ENCODE data around the gene HOXC6. TPM values are rescaled to one million over a fixed set of nuclear protein-coding genes. Genes with fewer than 3 reads are reported as not detected.

The HOXC6 gene
- total RNA-seq, 2 experiments from 2014 or later = not detected

DNA sequence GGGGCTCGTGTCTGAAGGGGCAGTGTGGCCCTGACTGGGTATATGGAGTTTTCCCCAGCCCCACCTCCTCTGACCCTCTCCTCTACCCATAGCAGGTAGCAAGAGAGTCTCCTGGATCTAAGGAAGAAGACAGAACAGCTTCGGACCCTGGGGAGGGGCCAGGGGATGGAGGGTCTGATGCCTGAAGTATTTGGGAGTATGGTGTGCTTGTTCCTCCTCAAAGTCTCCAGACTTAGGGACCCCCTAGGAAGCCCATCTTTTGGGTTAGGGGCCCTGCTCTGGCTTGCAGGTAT lies 20.0 kb upstream of the HOXC6 start:
- peaks cover 29% of the 10 kb centered on the region for H3K4me1 Mint-ChIP-seq
- H3K4me3 Mint-ChIP-seq = no peak overlapping the region
- POLR2A ChIA-PET = interaction anchor here (1.1 kb wide), 1 partner anchor 183 kb away, joined by 4 read pairs; no protein-coding TSS in a partner anchor
- CTCF ChIA-PET = interaction anchor here (1.0 to 7.0 kb wide), 7 partner anchors 14 to 206 kb away, joined by 3 to 74 read pairs (median 12); partner anchors contain the start of genes HOXC10, HOXC5 and SMUG1
- no peak overlapping the region for H3K27ac Mint-ChIP-seq
- peaks cover 94% of the 10 kb centered on the region for H3K27me3 Mint-ChIP-seq
- DNase-seq = no peak
- H3K9me3 Mint-ChIP-seq = no peaks in the 10 kb centered on the region
- peaks cover 3% of the 10 kb centered on the region for H3K36me3 Mint-ChIP-seq (ENCODE audit: low read depth)

DNA sequence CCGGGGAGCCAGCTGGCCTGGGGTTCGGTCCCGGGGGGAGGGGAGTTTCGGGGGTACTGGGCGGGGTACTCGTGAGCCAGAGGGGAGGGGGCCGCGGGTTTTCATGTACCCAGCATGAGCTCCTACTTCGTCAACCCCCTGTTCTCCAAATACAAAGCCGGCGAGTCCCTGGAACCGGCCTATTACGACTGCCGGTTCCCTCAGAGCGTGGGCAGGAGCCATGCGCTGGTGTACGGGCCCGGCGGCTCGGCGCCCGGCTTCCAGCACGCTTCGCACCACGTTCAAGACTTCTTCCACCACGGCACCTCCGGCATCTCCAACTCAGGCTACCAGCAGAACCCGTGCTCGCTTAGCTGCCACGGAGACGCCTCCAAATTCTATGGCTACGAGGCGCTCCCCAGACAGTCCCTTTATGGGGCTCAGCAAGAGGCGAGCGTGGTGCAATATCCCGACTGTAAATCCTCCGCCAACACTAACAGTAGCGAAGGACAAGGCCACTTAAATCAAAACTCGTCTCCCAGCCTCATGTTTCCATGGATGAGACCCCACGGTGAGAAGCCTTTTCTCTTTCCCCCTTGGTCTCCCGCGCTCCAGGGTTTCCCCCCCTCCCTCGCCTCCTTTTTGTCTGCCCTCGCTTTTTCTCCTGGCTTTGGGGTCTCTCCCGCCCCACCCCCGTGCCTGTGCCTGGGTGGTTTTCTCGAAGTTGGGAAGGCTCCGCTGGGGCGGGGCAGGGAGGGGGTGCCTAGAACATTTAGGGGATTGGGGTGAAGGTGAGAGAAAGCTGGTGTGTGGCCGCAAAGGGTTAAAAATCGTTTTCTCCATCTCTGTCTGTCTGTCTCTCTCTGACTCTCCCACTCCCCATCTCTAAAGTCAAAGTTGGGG lies 18.8 kb upstream of the HOXC6 start:
- H3K27ac Mint-ChIP-seq = peak overlapping the region; percentile 52
- DNase-seq = no peak
- H3K4me3 Mint-ChIP-seq = peak overlapping the region; percentile 24
- ChIA-PET CTCF (interaction anchor here (0.6 to 7.0 kb wide), 10 partner anchors 13 to 266 kb away, joined by 3 to 74 read pairs (median 6); partner anchors contain the start of genes HOXC10, HOXC5 and SMUG1), POLR2A (interaction anchor here (0.9 to 1.7 kb wide), 4 partner anchors 8 to 209 kb away, joined by 3 to 4 read pairs (median 4); partner anchors contain the start of gene HOXC5)
- H3K27me3 Mint-ChIP-seq = peaks cover 95% of the 10 kb centered on the region
- H3K36me3 Mint-ChIP-seq (ENCODE audit: low read depth) = peaks cover 3% of the 10 kb centered on the region
- peaks cover 29% of the 10 kb centered on the region for H3K4me1 Mint-ChIP-seq
- H3K9me3 Mint-ChIP-seq = no peaks in the 10 kb centered on the region

DNA sequence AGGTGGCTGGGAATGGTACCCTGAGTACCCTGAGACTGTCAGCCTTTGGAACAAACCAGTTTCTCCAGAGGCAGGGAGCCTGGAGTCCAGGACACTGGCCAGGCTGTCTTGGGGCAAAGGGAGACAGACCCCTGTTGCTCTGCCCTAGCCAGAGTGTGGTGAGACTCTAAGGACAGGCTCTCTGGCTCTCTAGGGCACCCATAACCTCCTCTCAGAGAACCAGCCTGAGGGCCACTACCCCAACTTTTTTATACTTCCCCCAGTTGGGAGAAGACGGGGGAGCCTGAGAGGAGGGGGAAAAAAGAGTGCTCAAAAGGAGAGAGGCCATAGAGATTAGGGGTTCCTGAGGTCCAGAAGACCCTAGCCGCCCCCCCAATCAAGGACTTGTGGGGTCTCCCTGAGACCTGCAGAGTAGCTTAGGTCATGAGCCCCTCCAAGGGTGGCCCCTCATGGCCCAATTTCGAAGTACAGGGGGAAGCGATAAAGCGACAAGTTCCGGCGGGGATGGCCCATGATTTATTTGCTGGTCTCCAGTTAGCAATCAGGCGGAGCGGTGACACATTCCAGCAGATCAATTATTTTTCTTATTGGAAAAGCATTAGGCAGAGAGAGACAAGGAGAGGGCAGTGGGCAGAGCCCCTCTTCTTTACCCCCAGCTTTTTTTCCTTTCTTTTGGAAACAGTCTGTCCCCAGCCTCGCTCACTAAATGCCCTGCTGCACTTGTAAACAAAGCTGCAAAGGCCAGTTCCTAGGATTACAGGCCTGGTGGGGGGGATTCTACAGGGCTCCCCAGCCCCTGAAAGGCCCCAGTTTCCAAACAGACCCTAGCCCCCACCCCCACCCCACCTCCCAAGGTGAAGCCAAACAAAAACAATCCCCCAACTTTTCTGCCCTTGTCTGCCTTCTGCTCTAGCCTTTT lies 17.9 kb upstream of the HOXC6 start:
- Mint-ChIP-seq H3K36me3 (ENCODE audit: low read depth) (peaks cover 3% of the 10 kb centered on the region), H3K27ac (peak overlapping the region; percentile 52), H3K4me3 (no peak overlapping the region), H3K27me3 (peaks cover 95% of the 10 kb centered on the region), H3K9me3 (no peaks in the 10 kb centered on the region), H3K4me1 (peaks cover 35% of the 10 kb centered on the region)
- CTCF ChIA-PET = interaction anchor here (0.7 to 1.2 kb wide), 2 partner anchors 181 to 198 kb away, joined by 3 read pairs; no protein-coding TSS in a partner anchor
- POLR2A ChIA-PET = interaction anchor here (1.0 to 1.7 kb wide), 2 partner anchors 13 to 70 kb away, joined by 3 to 4 read pairs; no protein-coding TSS in a partner anchor
- no peak for DNase-seq

DNA sequence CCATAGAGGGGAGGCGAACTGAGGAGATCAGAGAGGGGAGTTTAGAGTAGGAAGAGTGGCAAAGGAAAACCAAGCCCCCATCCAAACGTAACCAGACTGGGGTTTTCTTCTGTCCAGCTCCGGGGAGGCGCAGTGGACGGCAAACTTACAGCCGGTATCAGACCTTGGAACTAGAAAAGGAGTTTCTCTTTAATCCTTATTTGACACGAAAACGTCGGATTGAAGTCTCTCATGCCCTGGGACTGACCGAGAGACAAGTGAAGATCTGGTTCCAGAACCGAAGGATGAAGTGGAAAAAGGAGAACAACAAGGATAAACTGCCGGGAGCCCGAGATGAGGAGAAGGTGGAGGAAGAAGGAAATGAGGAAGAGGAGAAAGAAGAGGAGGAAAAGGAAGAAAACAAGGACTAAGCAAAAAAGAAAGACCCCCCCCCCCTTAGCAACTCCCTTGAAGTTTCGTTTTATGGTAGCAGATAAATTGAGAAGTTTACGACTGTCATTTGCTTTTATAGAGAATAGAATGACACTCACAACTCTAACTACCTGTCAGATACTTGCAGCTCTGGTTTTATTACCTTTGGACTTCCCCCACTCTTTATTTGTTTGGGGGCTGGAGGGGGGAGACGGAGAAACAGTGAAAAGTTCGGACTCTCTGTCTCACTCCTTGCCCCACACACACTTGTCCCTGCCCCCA lies 17.1 kb upstream of the HOXC6 start:
- H3K4me3 Mint-ChIP-seq = no peak overlapping the region
- no peak for DNase-seq
- POLR2A ChIA-PET = interaction anchor here (1.0 to 1.7 kb wide), 2 partner anchors 12 to 71 kb away, joined by 3 to 4 read pairs; no protein-coding TSS in a partner anchor
- no peaks in the 10 kb centered on the region for H3K9me3 Mint-ChIP-seq
- H3K36me3 Mint-ChIP-seq (ENCODE audit: low read depth) = peaks cover 3% of the 10 kb centered on the region
- H3K27ac Mint-ChIP-seq = no peak overlapping the region
- CTCF ChIA-PET = interaction anchor here (1.2 kb wide), 1 partner anchor 181 kb away, joined by 3 read pairs; no protein-coding TSS in a partner anchor
- H3K4me1 Mint-ChIP-seq = peaks cover 30% of the 10 kb centered on the region
- H3K27me3 Mint-ChIP-seq = peaks cover 93% of the 10 kb centered on the region

DNA sequence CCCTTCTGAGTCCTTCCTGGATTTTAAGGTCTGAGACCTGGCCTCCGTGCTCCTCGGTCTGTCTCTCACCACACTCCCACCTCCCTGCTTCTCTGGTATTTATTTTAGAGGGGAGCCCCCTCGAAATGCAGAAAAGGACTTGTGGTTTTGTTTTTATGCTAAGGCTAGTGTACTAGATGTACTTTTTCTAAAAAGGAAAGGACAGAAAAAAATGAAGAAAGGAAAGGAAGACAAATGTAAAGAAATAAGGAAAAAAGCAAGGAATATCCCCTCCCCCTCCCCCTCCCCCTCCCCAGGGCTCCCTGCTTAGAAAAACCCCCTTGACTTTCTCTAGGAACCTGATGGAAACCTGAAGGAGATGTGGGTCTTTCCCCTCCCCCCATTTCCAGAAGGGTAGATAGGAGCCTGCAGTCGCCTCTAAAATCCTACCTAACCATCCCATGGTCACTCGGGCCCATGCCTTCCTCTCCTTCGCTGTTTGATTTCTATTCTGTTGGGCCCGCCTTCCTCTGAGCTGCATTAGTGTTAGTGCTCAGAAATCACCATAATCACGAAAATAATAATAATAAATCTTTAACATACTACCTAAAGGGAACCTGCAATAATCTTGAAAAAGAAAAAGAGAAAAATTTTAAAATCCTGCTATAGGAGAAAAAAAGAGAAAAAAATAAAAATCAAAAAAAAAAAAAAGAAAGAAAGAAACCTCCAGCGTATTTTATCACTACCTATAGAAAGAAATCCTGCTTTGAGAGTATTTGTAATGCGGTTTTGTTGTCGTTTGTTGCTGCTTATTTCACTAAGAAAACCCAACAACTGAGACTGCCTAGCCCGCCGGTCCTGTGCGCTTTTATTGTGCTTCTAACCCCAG lies 16.3 kb upstream of the HOXC6 start:
- Mint-ChIP-seq H3K9me3 (no peaks in the 10 kb centered on the region), H3K27me3 (peaks cover 90% of the 10 kb centered on the region), H3K27ac (no peak overlapping the region), H3K36me3 (ENCODE audit: low read depth) (peaks cover 3% of the 10 kb centered on the region), H3K4me3 (no peak overlapping the region), H3K4me1 (peaks cover 23% of the 10 kb centered on the region)
- ChIA-PET POLR2A (no interaction called here), CTCF (interaction anchor here (0.7 to 1.3 kb wide), 5 partner anchors 147 to 196 kb away, joined by 3 to 5 read pairs (median 4); no protein-coding TSS in a partner anchor)
- no peak for DNase-seq

DNA sequence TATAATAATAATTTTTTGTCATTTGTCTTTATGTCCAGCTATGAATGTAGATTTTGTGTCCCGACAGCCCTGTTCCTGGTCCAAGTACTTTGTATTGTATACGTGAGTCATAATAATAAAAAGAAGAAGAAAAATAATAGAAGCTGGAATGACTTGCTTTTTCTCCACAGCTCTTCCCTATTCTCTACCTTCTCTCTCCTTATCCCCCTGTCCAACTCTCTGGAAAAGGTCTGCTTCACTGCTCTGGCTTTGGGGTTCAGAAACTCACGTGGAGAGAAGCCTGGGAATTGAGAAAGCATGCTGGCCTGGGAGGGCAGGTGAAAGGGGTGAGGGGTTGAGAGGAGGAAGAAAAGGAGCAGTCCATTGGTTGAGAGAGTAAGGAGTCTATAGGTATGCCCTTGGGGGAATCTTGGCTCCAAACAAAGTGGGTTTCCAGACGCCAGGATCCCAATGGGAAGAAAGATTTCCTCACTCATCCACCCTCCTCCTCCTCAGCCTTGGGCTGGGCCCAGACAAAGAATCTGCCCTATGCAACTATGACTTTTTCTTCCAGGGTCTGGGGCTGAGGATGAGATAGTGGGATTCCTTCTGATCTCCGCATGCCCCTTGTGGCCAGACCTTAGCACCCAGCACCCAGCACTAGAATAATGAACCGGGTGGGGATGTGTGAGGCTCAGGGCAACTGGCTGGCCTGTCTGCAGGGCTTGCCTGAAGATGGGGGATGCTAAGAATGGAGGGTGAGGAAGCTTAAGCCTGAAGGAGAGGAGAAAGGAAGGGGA lies 15.4 kb upstream of the HOXC6 start:
- Mint-ChIP-seq H3K4me1 (peaks cover 28% of the 10 kb centered on the region), H3K9me3 (no peaks in the 10 kb centered on the region), H3K27ac (no peak overlapping the region), H3K36me3 (ENCODE audit: low read depth) (peaks cover 3% of the 10 kb centered on the region), H3K27me3 (peaks cover 90% of the 10 kb centered on the region), H3K4me3 (no peak overlapping the region)
- POLR2A ChIA-PET = no interaction called here
- CTCF ChIA-PET = interaction anchor here (0.6 to 1.3 kb wide), 4 partner anchors 24 to 195 kb away, joined by 3 to 5 read pairs (median 4); no protein-coding TSS in a partner anchor
- no peak for DNase-seq

DNA sequence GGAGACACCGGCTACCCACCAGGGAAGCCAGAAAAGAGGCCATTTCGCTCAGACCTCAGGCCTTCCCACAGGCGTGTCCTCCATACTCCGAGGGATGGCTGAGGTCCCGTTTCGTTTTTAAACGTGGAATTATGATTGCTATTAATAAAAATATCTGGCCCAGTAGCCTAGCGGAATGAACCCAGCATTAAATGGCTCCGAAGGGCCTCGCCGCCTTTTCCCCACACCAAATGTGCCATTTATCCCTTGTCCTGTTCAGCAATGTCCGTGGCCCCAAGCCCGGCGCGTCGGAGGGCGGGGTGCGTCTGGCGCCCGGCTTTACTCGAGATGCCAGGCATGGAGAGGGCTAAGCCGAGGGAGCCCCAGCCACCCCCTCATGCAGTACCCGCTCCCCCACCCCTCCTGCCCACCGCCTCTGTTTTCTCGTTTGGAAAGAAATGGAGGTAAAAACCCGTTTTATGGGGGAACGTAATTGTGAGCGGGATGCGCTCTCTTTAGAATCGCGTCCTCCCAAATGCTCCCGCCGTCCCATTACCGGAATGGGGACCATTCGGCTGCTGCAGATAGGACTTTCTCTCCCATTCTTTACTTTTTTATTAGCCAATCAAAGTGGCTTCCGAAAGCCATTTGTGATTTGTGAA lies 13.7 kb upstream of the HOXC6 start:
- H3K4me1 Mint-ChIP-seq = peaks cover 30% of the 10 kb centered on the region
- H3K27ac Mint-ChIP-seq = no peak overlapping the region
- no peaks in the 10 kb centered on the region for H3K9me3 Mint-ChIP-seq
- ChIA-PET POLR2A (no interaction called here), CTCF (interaction anchor here (1.4 to 3.8 kb wide), 2 partner anchors 18 to 187 kb away, joined by 4 to 21 read pairs; partner anchors contain the start of gene HOXC5)
- H3K27me3 Mint-ChIP-seq = peaks cover 79% of the 10 kb centered on the region
- no peaks in the 10 kb centered on the region for H3K36me3 Mint-ChIP-seq (ENCODE audit: low read depth)
- H3K4me3 Mint-ChIP-seq = no peak overlapping the region
- no peak for DNase-seq

DNA sequence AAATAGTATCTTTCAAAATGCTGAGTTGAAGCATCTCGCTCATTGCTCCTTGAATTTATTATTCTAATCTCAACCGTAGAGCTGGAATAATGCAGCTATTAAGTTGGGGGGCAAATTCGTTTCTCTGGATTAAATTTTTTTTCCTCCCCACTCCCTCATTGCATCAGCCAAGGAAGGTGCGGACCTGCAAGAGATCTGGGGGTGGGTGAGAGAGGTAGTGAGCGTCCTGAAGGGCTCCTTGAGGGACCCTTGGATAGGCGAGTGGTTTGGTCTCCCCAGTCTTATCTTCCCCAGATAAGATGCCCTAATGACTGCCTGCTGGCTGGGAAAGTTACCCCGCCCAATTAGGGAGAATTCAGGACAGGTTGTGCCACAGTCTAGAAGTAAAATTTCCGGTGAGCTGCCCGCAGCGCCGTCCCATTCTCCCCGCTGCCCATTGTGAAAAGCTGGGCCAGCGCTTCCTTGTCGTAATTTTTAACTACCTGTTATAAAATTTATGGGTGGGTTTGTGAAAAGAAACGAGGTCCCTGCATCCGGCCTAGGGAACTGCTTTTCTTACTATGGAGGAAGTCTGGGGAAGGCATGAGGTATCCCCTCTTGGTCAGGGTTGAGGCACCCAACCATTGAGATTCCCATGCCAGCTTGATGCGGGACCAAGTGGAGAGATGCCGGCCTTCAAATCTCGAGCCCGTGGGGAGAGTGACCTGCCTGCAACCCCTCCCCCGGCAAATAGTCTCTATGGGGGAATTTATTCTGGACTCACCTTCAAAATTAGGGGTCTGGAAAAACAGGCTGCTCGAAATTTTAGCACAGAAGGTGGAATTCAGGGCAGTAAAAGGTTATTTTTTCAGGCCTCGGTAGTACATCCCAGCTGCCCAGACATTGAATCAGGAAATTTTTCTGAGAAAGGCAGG lies 13.0 kb upstream of the HOXC6 start:
- DNase-seq = no peak
- ChIA-PET POLR2A (no interaction called here), CTCF (interaction anchor here (0.7 to 3.8 kb wide), 3 partner anchors 18 to 278 kb away, joined by 4 to 21 read pairs (median 4); partner anchors contain the start of gene HOXC5)
- Mint-ChIP-seq H3K4me3 (no peak overlapping the region), H3K9me3 (no peaks in the 10 kb centered on the region), H3K27me3 (peaks cover 79% of the 10 kb centered on the region), H3K27ac (no peak overlapping the region), H3K4me1 (peaks cover 30% of the 10 kb centered on the region), H3K36me3 (ENCODE audit: low read depth) (no peaks in the 10 kb centered on the region)

DNA sequence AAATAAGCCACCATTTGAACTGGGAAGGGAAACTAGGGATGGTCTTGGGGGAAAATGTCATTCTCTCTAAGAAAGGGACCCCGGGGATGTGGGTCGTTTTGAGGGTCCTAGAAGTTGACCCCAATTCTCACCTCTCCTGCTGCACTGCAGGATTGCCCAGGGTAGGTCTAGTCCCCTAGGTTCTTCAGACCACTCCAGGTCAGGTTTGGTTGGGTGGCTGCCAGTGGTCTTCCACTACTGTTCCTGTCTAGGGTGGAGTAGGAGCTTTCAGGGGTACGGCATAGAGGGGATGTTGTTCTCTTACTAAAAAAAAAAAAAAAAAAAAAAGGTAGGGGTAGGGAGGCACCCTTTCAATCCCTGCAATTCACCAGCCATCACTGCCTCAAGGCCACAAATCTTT lies 12.2 kb upstream of the HOXC6 start:
- H3K36me3 Mint-ChIP-seq (ENCODE audit: low read depth) = no peaks in the 10 kb centered on the region
- no peak overlapping the region for H3K27ac Mint-ChIP-seq
- ChIA-PET POLR2A (interaction anchor here (1.2 kb wide), 1 partner anchor 173 kb away, joined by 3 read pairs; the partner anchor contains the start of gene SMUG1), CTCF (interaction anchor here (0.7 to 3.8 kb wide), 7 partner anchors 10 to 277 kb away, joined by 4 to 21 read pairs (median 9); partner anchors contain the start of gene HOXC5)
- H3K27me3 Mint-ChIP-seq = peaks cover 72% of the 10 kb centered on the region
- no peak for DNase-seq
- H3K9me3 Mint-ChIP-seq = no peaks in the 10 kb centered on the region
- H3K4me1 Mint-ChIP-seq = peaks cover 27% of the 10 kb centered on the region
- H3K4me3 Mint-ChIP-seq = no peak overlapping the region
